IMR-90 (cell line): ENCODE results near the gene CLTCL1.

Experiments
- CTCF ChIP-seq: conservative IDR thresholded peaks from 2 replicates; pipeline ENCODE4 v1.5.1; 2012; ENCODE audit warnings: mild to moderate bottlenecking, low read depth, low read length, improper control_type of control experiment
- MAFK ChIP-seq: IDR thresholded peaks from 2 replicates; pipeline ENCODE4 v1.6.1; 2012; ENCODE audit warnings: low read depth, low read length, improper control_type of control experiment
- POLR2A ChIP-seq: IDR thresholded peaks from 2 replicates; pipeline ENCODE4 v1.6.1; 2012; ENCODE audit warnings: mild to moderate bottlenecking, low read depth, low read length

- no peak for TF ChIP-seq CTCF
- no peak for TF ChIP-seq MAFK
- TF ChIP-seq POLR2A: no peak
These were observed 95.5 kb downstream of the CLTCL1 start for GRCh38 chr22:19195796-19196731.
